DOHH2 (cell line): ENCODE results near the gene UBTD2.
"Not testable (repeated sequence)": the region's sequence is repeated elsewhere in the genome, so short reads cannot be mapped to it uniquely, and the experiment has no call there.

Experiments
- H3F3A ChIP-seq: fragments of 200-600 bp; sonication (generic), shearing (Covaris generic); 2 replicates; pipeline ENCODE4 v1.6.0; 2016; ENCODE audit warnings: antibody characterized with exemption, mild to moderate bottlenecking; ENCODE audit not compliant: control insufficient read depth, insufficient read depth
- H3K27ac ChIP-seq: fragments of 200-600 bp; sonication (generic); 2 replicates; pipeline ENCODE4 v1.5.1; 2014; ENCODE audit warnings: low read depth, mild to moderate bottlenecking, low read length, moderate library complexity
- H3K27me3 ChIP-seq: fragments of 200-600 bp; sonication (generic); 2 replicates; pipeline ENCODE4 v1.6.1; 2014; ENCODE audit warnings: mild to moderate bottlenecking, low read length, mixed read lengths; ENCODE audit not compliant: control insufficient read depth
- H3K36me3 ChIP-seq: fragments of 200-600 bp; sonication (generic); 2 replicates; pipeline ENCODE4 v1.6.1; 2014; ENCODE audit warnings: mild to moderate bottlenecking, low read length, moderate library complexity, mixed read lengths; ENCODE audit not compliant: control insufficient read depth
- H3K4me1 ChIP-seq: fragments of 200-600 bp; sonication (generic); 2 replicates; pipeline ENCODE4 v1.6.1; 2014; ENCODE audit warnings: mild to moderate bottlenecking, low read length, mixed read lengths; ENCODE audit not compliant: control insufficient read depth
- H3K4me2 ChIP-seq: fragments of 200-600 bp; sonication (generic); 2 replicates; pipeline ENCODE4 v1.6.0; 2014; ENCODE audit warnings: mild to moderate bottlenecking, low read length, moderate library complexity
- H3K4me3 ChIP-seq: fragments of 200-600 bp; sonication (generic); 2 replicates; pipeline ENCODE4 v1.5.1; 2014; ENCODE audit warnings: mild to moderate bottlenecking, low read length, mixed read lengths
- H3K79me2 ChIP-seq: fragments of 200-600 bp; sonication (generic); 2 replicates; pipeline ENCODE4 v1.6.1; 2014; ENCODE audit warnings: mild to moderate bottlenecking, low read length, mixed read lengths; ENCODE audit not compliant: control insufficient read depth
- H3K9me2 ChIP-seq: fragments of 200-600 bp; sonication (generic); replicated peaks from 2 replicates; pipeline ENCODE4 v1.6.1; 2014; ENCODE audit warnings: mild to moderate bottlenecking, low read length, mixed read lengths; ENCODE audit not compliant: control insufficient read depth
- H3K9me3 ChIP-seq: fragments of 200-600 bp; sonication (generic); 2 replicates; pipeline ENCODE4 v1.6.1; 2014; ENCODE audit warnings: antibody characterized with exemption, low read length, mixed read lengths; ENCODE audit not compliant: control insufficient read depth, insufficient read depth
- H4K20me1 ChIP-seq: fragments of 200-600 bp; sonication (generic); 2 replicates; pipeline ENCODE4 v1.6.0; 2014; ENCODE audit warnings: low read depth, mild to moderate bottlenecking, antibody characterized with exemption, low read length, moderate library complexity; ENCODE audit not compliant: control insufficient read depth, insufficient read depth
- EZH2phosphoT487 ChIP-seq: fragments of 200-600 bp; sonication (generic); IDR thresholded peaks from 2 replicates; pipeline ENCODE4 v1.6.1; 2017; ENCODE audit warnings: borderline replicate concordance, mild to moderate bottlenecking, antibody characterized with exemption, low read length, moderate library complexity, mixed read lengths
- TF ChIP-seq, protein P1 (sequence below): fragments of 200-600 bp; sonication (generic); IDR thresholded peaks from one replicate; pipeline ENCODE4 v1.5.1; 2014; ENCODE audit warnings: antibody characterized with exemption, mild to moderate bottlenecking, low read depth, low read length; ENCODE audit not compliant: poor library complexity, severe bottlenecking

The UBTD2 gene

GRCh38 chr5:172211676-172212075 is 71.9 kb downstream of the UBTD2 start:
- H3K27me3 ChIP-seq: no peaks in the 10 kb centered on the region
- H3K36me3 ChIP-seq: peaks cover 30% of the 10 kb centered on the region
- H3K4me1 ChIP-seq: no peaks in the 10 kb centered on the region
- TF ChIP-seq EZH2phosphoT487: no peak
- TF ChIP-seq, protein P1, sequence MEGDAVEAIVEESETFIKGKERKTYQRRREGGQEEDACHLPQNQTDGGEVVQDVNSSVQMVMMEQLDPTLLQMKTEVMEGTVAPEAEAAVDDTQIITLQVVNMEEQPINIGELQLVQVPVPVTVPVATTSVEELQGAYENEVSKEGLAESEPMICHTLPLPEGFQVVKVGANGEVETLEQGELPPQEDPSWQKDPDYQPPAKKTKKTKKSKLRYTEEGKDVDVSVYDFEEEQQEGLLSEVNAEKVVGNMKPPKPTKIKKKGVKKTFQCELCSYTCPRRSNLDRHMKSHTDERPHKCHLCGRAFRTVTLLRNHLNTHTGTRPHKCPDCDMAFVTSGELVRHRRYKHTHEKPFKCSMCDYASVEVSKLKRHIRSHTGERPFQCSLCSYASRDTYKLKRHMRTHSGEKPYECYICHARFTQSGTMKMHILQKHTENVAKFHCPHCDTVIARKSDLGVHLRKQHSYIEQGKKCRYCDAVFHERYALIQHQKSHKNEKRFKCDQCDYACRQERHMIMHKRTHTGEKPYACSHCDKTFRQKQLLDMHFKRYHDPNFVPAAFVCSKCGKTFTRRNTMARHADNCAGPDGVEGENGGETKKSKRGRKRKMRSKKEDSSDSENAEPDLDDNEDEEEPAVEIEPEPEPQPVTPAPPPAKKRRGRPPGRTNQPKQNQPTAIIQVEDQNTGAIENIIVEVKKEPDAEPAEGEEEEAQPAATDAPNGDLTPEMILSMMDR: no peak
- no peaks in the 10 kb centered on the region for H4K20me1 ChIP-seq
- no peak overlapping the region for H3K4me2 ChIP-seq
- H3K9me3 ChIP-seq: no peaks in the 10 kb centered on the region
- H3K79me2 ChIP-seq: peaks cover 4% of the 10 kb centered on the region; the same call in 1 of the 2 replicates
- H3K27ac ChIP-seq: no peak overlapping the region
- no peaks in the 10 kb centered on the region for H3K9me2 ChIP-seq
- no peaks in the 10 kb centered on the region for H3F3A ChIP-seq
- H3K4me3 ChIP-seq: no peak overlapping the region

DNA sequence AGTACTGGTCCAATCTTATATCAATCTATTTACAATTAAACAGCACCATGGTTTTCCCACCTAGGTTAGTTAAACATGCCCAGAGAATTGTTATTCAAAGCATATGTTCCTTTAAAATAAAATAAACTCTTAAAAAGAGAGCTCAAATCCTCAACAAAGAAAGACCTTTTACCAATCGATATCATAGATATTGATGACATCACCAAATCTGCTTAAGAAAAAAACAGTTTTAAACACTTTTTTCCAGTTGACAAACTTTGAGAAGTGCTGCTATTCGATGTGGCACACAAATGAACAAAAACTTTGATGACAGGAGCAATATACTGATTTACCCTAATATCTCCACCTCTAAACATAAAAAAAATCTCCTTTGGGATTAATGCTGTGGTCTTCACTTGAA is 73.8 kb downstream of the UBTD2 start:
- H3K9me2 ChIP-seq: no peaks in the 10 kb centered on the region
- no peaks in the 10 kb centered on the region for H3K27me3 ChIP-seq
- H4K20me1 ChIP-seq: no peaks in the 10 kb centered on the region
- no peaks in the 10 kb centered on the region for H3K4me1 ChIP-seq
- peaks cover 27% of the 10 kb centered on the region for H3K36me3 ChIP-seq
- no peaks in the 10 kb centered on the region for H3F3A ChIP-seq
- H3K27ac ChIP-seq: no peak overlapping the region
- no peaks in the 10 kb centered on the region for H3K79me2 ChIP-seq
- H3K4me2 ChIP-seq: no peak overlapping the region
- no peak overlapping the region for H3K4me3 ChIP-seq
- TF ChIP-seq, protein P1: no peak
- TF ChIP-seq EZH2phosphoT487: no peak
- H3K9me3 ChIP-seq: no peaks in the 10 kb centered on the region

DNA sequence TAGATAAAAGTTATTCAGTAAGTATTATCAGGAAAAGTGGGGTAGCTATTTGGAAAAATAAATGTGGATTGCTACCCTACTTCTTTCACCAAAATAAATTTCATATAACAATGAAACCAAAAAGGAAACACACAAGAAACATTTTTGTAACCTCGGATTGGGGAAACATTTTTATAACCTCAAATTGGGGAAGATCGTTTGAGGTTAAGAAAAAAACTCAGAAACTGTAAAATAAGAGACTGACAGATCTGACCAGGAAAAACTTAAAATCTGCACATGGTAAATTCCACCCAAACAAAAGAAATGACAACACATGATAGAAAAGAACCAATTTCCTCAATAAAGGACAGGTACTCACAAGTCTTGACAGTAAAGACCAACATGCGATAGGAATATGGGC is 76.1 kb downstream of the UBTD2 start:
- Histone ChIP-seq H3K4me1 (no peaks in the 10 kb centered on the region), H3K9me3 (no peaks in the 10 kb centered on the region), H4K20me1 (no peaks in the 10 kb centered on the region), H3F3A (no peaks in the 10 kb centered on the region), H3K36me3 (peaks cover 20% of the 10 kb centered on the region), H3K4me2 (no peak overlapping the region), H3K4me3 (no peak overlapping the region), H3K9me2 (no peaks in the 10 kb centered on the region), H3K79me2 (no peaks in the 10 kb centered on the region), H3K27me3 (no peaks in the 10 kb centered on the region), H3K27ac (no peak overlapping the region)
- TF ChIP-seq, protein P1: no peak
- no peak for TF ChIP-seq EZH2phosphoT487

- H3K4me1 ChIP-seq, H3K4me3 ChIP-seq, H3K9me3 ChIP-seq: not testable (repeated sequence)
These were observed 77.6 kb downstream of the UBTD2 start for GRCh38 chr5:172205984-172206383.

More at GRCh38 chr5:172205984-172206383, 77.6 kb downstream of the UBTD2 start:
- H3K36me3 ChIP-seq, H3K79me2 ChIP-seq, H3K4me2 ChIP-seq, H3K27me3 ChIP-seq, H3F3A ChIP-seq, H3K27ac ChIP-seq, H4K20me1 ChIP-seq, H3K9me2 ChIP-seq: not testable (repeated sequence)
